Coronary artery (tissue), 2 donors: ENCODE results near the gene CDRT15L2.
"Not testable (repeated sequence)": the region's sequence is repeated elsewhere in the genome, so short reads cannot be mapped to it uniquely, and the experiment has no call there.

Source experiments
- DNase-seq: peaks from one replicate; pipeline ENCODE4 v3.0.0-alpha.2; 2017; ENCODE audit warnings: low spot score
- H3K27ac ChIP-seq, 2 donors: fragments of 200-600 bp; sonication (generic); one replicate each; pipeline ENCODE4 v1.5.1; 2016 to 2019
- H3K4me3 ChIP-seq: fragments of 200-600 bp; sonication (generic); 2 replicates; pipeline ENCODE4 v1.5.1; 2016; ENCODE audit warnings: mild to moderate bottlenecking, moderate library complexity
- CTCF ChIP-seq: fragments of 200-600 bp; sonication (generic); IDR thresholded peaks from one replicate; pipeline ENCODE4 v1.5.1; 2019; ENCODE audit warnings: antibody characterized with exemption

CDRT15L2 gene

DNA sequence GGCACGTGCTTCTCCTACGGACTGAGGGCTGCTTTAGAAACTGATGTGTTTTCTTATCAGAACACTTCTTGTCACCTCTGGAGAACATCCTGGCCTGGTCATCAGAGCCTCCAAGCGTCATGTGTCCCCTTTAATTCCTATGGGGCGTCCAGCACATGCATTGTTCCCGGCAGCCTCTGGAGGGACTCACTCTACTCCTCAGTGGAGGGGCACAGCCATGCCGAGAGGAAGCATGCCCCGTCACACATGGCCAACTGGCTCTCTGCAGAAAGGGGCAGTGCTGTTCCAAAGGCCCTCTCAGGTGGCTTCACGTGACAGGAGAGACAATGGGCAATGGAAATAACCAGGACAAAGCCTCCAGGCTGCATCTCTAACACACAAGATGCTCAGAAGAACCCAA lies 31.8 kb downstream of the CDRT15L2 start:
- Histone ChIP-seq H3K27ac (no peak overlapping the region), H3K4me3 (no peak overlapping the region)
- no peak for DNase-seq
- TF ChIP-seq CTCF, result no peak

GRCh38 chr17:20612635-20613034 lies 33.1 kb downstream of the CDRT15L2 start:
- TF ChIP-seq CTCF, result no peak
- Histone ChIP-seq H3K4me3 (no peak overlapping the region), H3K27ac (no peak overlapping the region)
- no peak for DNase-seq

GRCh38 chr17:20613248-20613647 lies 33.7 kb downstream of the CDRT15L2 start:
- TF ChIP-seq CTCF, result no peak
- Histone ChIP-seq H3K27ac (no peak overlapping the region), H3K4me3 (no peak overlapping the region)
- no peak for DNase-seq

- no peak overlapping the region for H3K4me3 ChIP-seq
- no peak for DNase-seq
- TF ChIP-seq CTCF, result no peak
- no peak overlapping the region for H3K27ac ChIP-seq
These were observed 34.4 kb downstream of the CDRT15L2 start for GRCh38 chr17:20613905-20614304.

- H3K27ac ChIP-seq, H3K4me3 ChIP-seq, DNase-seq: not testable (repeated sequence)
These were observed 35.9 kb downstream of the CDRT15L2 start for GRCh38 chr17:20615461-20615860.
